ENCODE data around the gene TMEM52B.

Gene TMEM52B

GRCh38 chr12:10178821-10179220 is at the start of gene TMEM52B:
Gene TMEM52B, plus strand, starts transcription at chr12:10179032. Its CDS starts 543 bp downstream, at chr12:10179575.
- H3K4me1 Mint-ChIP-seq (ENCODE audit: low read depth) = peaks cover 49% of the 10 kb centered on the region
- H3K27ac Mint-ChIP-seq = no peak within 1 kb of the TSS
- H3K36me3 Mint-ChIP-seq (ENCODE audit: low read depth) = no peaks in the 10 kb centered on the region
- no peaks in the 10 kb centered on the region for H3K9me3 Mint-ChIP-seq
- intact Hi-C loops (cut with micrococcal nuclease) = no loop called here
- no peak within 1 kb of the TSS for H3K4me3 Mint-ChIP-seq
- H3K27me3 Mint-ChIP-seq = peaks cover 4% of the 10 kb centered on the region

GRCh38 chr12:10130042-10130441 is 48.8 kb upstream of the TMEM52B start, which contains the start of gene CLEC7A:
Gene CLEC7A, minus strand, starts transcription at chr12:10130199. Its CDS starts 117 bp downstream, at chr12:10130082.
- Mint-ChIP-seq H3K36me3 (ENCODE audit: low read depth) (peaks cover 50% of the 10 kb centered on the region), H3K9me3 (no peaks in the 10 kb centered on the region), H3K4me3 (peak within 1 kb of the TSS; percentile 84), H3K27ac (peak within 1 kb of the TSS; percentile 97), H3K4me1 (ENCODE audit: low read depth) (peaks cover 48% of the 10 kb centered on the region), H3K27me3 (no peaks in the 10 kb centered on the region)
- intact Hi-C loops (cut with micrococcal nuclease) = no loop called here

- H3K9me3 Mint-ChIP-seq = no peaks in the 10 kb centered on the region
- H3K4me3 Mint-ChIP-seq = peak overlapping the region; percentile 55
- peaks cover 43% of the 10 kb centered on the region for H3K4me1 Mint-ChIP-seq (ENCODE audit: low read depth)
- H3K27me3 Mint-ChIP-seq = no peaks in the 10 kb centered on the region
- peaks cover 39% of the 10 kb centered on the region for H3K36me3 Mint-ChIP-seq (ENCODE audit: low read depth)
- H3K27ac Mint-ChIP-seq = peak overlapping the region; percentile 97
- intact Hi-C loops (cut with micrococcal nuclease) = no loop called here
These were observed 47.6 kb upstream of the TMEM52B start for GRCh38 chr12:10131111-10131690.

- peaks cover 44% of the 10 kb centered on the region for H3K4me1 Mint-ChIP-seq (ENCODE audit: low read depth)
- peak overlapping the region; percentile 97 for H3K27ac Mint-ChIP-seq
- intact Hi-C loops (cut with micrococcal nuclease) = no loop called here
- no peaks in the 10 kb centered on the region for H3K27me3 Mint-ChIP-seq
- no peaks in the 10 kb centered on the region for H3K9me3 Mint-ChIP-seq
- no peak overlapping the region for H3K4me3 Mint-ChIP-seq
- peaks cover 22% of the 10 kb centered on the region for H3K36me3 Mint-ChIP-seq (ENCODE audit: low read depth)
These were observed 45.9 kb upstream of the TMEM52B start for GRCh38 chr12:10132850-10133370.

- Mint-ChIP-seq H3K4me1 (ENCODE audit: low read depth) (peaks cover 50% of the 10 kb centered on the region), H3K9me3 (no peaks in the 10 kb centered on the region), H3K4me3 (no peak overlapping the region), H3K27ac (no peak overlapping the region), H3K36me3 (ENCODE audit: low read depth) (peaks cover under 1% of the 10 kb centered on the region), H3K27me3 (no peaks in the 10 kb centered on the region)
- intact Hi-C loops (cut with micrococcal nuclease) = no loop called here
These were observed 43.7 kb upstream of the TMEM52B start for GRCh38 chr12:10135126-10135525.

- intact Hi-C loops (cut with micrococcal nuclease) = no loop called here
These were observed 42.1 kb upstream of the TMEM52B start for GRCh38 chr12:10136637-10137205.

GRCh38 chr12:10140001-10140400 is 38.8 kb upstream of the TMEM52B start:
- no peaks in the 10 kb centered on the region for H3K27me3 Mint-ChIP-seq
- H3K27ac Mint-ChIP-seq = no peak overlapping the region
- H3K4me3 Mint-ChIP-seq = no peak overlapping the region
- no peaks in the 10 kb centered on the region for H3K9me3 Mint-ChIP-seq
- intact Hi-C loops (cut with micrococcal nuclease) = loop anchor here (1.0 to 5.0 kb wide), 6 partner anchors 107 to 388 kb away; partner anchors contain the start of gene CLEC12B
- peaks cover 22% of the 10 kb centered on the region for H3K4me1 Mint-ChIP-seq (ENCODE audit: low read depth)
- no peaks in the 10 kb centered on the region for H3K36me3 Mint-ChIP-seq (ENCODE audit: low read depth)

More at GRCh38 chr12:10136637-10137205, 42.1 kb upstream of the TMEM52B start:
- Mint-ChIP-seq H3K27ac (peak overlapping the region; percentile 50), H3K27me3 (no peaks in the 10 kb centered on the region), H3K4me1 (ENCODE audit: low read depth) (peaks cover 38% of the 10 kb centered on the region), H3K36me3 (ENCODE audit: low read depth) (no peaks in the 10 kb centered on the region), H3K9me3 (no peaks in the 10 kb centered on the region), H3K4me3 (no peak overlapping the region)

GRCh38 chr12:10142976-10143589 is 35.7 kb upstream of the TMEM52B start:
- Mint-ChIP-seq H3K4me3 (no peak overlapping the region), H3K4me1 (ENCODE audit: low read depth) (peaks cover 6% of the 10 kb centered on the region), H3K9me3 (no peaks in the 10 kb centered on the region), H3K36me3 (ENCODE audit: low read depth) (no peaks in the 10 kb centered on the region), H3K27me3 (no peaks in the 10 kb centered on the region), H3K27ac (no peak overlapping the region)
- intact Hi-C loops (cut with micrococcal nuclease) = loop anchor here (5.0 kb wide), 3 partner anchors 216 to 391 kb away; no protein-coding TSS in a partner anchor

- no peaks in the 10 kb centered on the region for H3K36me3 Mint-ChIP-seq (ENCODE audit: low read depth)
- H3K27ac Mint-ChIP-seq = no peak overlapping the region
- H3K27me3 Mint-ChIP-seq = no peaks in the 10 kb centered on the region
- intact Hi-C loops (cut with micrococcal nuclease) = no loop called here
- no peaks in the 10 kb centered on the region for H3K9me3 Mint-ChIP-seq
- H3K4me1 Mint-ChIP-seq (ENCODE audit: low read depth) = peaks cover under 1% of the 10 kb centered on the region
- no peak overlapping the region for H3K4me3 Mint-ChIP-seq
These were observed 31.0 kb upstream of the TMEM52B start for GRCh38 chr12:10147714-10148403.

GRCh38 chr12:10151621-10152020 is 27.2 kb upstream of the TMEM52B start:
- Mint-ChIP-seq H3K4me3 (no peak overlapping the region), H3K9me3 (no peaks in the 10 kb centered on the region), H3K36me3 (ENCODE audit: low read depth) (no peaks in the 10 kb centered on the region), H3K27ac (no peak overlapping the region), H3K27me3 (peaks cover 2% of the 10 kb centered on the region), H3K4me1 (ENCODE audit: low read depth) (peaks cover 15% of the 10 kb centered on the region)
- intact Hi-C loops (cut with micrococcal nuclease) = no loop called here

- Mint-ChIP-seq H3K9me3 (no peaks in the 10 kb centered on the region), H3K27me3 (peaks cover 2% of the 10 kb centered on the region), H3K27ac (peak overlapping the region; percentile 95), H3K4me1 (ENCODE audit: low read depth) (peaks cover 15% of the 10 kb centered on the region), H3K4me3 (peak overlapping the region; percentile 95), H3K36me3 (ENCODE audit: low read depth) (no peaks in the 10 kb centered on the region)
- intact Hi-C loops (cut with micrococcal nuclease) = loop anchor here (1.0 kb wide), 1 partner anchor 37 kb away; no protein-coding TSS in a partner anchor
These were observed 25.3 kb upstream of the TMEM52B start for GRCh38 chr12:10153271-10154144.

GRCh38 chr12:10154145-10154496 is 24.7 kb upstream of the TMEM52B start:
- H3K36me3 Mint-ChIP-seq (ENCODE audit: low read depth) = no peaks in the 10 kb centered on the region
- peaks cover 18% of the 10 kb centered on the region for H3K4me1 Mint-ChIP-seq (ENCODE audit: low read depth)
- intact Hi-C loops (cut with micrococcal nuclease) = no loop called here
- H3K4me3 Mint-ChIP-seq = peak overlapping the region; percentile 95
- peak overlapping the region; percentile 95 for H3K27ac Mint-ChIP-seq
- H3K27me3 Mint-ChIP-seq = peaks cover 2% of the 10 kb centered on the region
- no peaks in the 10 kb centered on the region for H3K9me3 Mint-ChIP-seq

GRCh38 chr12:10155966-10156365 is 22.9 kb upstream of the TMEM52B start:
- Mint-ChIP-seq H3K36me3 (ENCODE audit: low read depth) (no peaks in the 10 kb centered on the region), H3K4me1 (ENCODE audit: low read depth) (peaks cover 37% of the 10 kb centered on the region)
- intact Hi-C loops (cut with micrococcal nuclease) = no loop called here

More at GRCh38 chr12:10155966-10156365, 22.9 kb upstream of the TMEM52B start:
- Mint-ChIP-seq H3K27me3 (peaks cover 2% of the 10 kb centered on the region), H3K4me3 (no peak overlapping the region), H3K27ac (no peak overlapping the region), H3K9me3 (no peaks in the 10 kb centered on the region)
